ENCODE data around the gene PRR27. TPM values are rescaled to one million over a fixed set of nuclear protein-coding genes. Genes with fewer than 3 reads are reported as not detected.

PRR27 gene
- total RNA-seq, 2 donors from 2014 or later = not detected

DNA sequence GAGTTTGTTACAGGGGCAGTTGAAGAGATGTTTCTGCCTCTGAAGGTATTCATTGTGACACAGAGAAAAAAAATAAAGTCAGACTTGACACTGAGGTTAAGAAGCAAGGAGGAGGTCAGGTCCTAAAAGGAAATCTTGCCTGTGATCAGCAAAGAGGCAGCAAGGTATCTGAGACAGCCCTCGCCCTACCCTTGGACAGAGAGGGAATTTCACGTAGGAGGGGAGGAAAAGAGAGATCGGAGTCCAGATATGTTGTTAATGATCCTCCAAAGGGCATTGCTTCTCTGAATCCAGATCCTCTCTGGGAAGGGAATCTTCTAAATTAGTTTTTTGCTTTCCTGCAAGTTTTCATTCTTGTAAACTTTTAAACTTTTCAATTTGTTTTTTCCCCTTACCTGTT lies 15.3 kb upstream of the PRR27 start:
- no peaks in the 10 kb centered on the region for H3K4me1 ChIP-seq
- H3K27ac ChIP-seq = no peak overlapping the region
- TF ChIP-seq, protein P1, sequence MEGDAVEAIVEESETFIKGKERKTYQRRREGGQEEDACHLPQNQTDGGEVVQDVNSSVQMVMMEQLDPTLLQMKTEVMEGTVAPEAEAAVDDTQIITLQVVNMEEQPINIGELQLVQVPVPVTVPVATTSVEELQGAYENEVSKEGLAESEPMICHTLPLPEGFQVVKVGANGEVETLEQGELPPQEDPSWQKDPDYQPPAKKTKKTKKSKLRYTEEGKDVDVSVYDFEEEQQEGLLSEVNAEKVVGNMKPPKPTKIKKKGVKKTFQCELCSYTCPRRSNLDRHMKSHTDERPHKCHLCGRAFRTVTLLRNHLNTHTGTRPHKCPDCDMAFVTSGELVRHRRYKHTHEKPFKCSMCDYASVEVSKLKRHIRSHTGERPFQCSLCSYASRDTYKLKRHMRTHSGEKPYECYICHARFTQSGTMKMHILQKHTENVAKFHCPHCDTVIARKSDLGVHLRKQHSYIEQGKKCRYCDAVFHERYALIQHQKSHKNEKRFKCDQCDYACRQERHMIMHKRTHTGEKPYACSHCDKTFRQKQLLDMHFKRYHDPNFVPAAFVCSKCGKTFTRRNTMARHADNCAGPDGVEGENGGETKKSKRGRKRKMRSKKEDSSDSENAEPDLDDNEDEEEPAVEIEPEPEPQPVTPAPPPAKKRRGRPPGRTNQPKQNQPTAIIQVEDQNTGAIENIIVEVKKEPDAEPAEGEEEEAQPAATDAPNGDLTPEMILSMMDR (IDR thresholded peaks at IDR 0.05) = no peak
- H3K9ac ChIP-seq (ENCODE audit: low read depth in 2 of 2, low read length in 2 of 2) = no peak overlapping the region
- H3K36me3 ChIP-seq = no peaks in the 10 kb centered on the region
- no peak for DNase-seq
- no peaks in the 10 kb centered on the region for H3K9me3 ChIP-seq
- no peak overlapping the region for H3K4me3 ChIP-seq
- intact Hi-C loops (cut with DNase I) = no loop called here
- no peaks in the 10 kb centered on the region for H3K27me3 ChIP-seq

DNA sequence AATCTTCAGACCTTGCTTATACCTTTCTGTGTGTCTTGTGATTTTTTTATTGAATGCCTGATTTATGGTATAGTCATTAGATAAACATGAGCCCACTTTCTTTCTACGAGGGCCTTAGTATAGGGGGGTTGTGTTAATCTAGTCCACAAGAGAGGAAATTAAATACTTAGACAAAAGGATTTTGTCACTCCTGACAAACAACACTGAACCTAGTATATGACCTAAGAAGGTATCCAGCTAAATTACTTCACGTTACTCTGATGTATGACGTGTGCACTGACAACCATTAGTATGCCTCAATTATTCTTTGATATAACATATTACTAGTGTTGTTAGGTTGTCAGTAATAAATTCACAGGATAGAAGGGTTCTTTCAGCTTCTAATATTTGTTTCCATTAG lies 2.8 kb upstream of the PRR27 start:
- H3K4me3 ChIP-seq = no peak overlapping the region
- H3K9ac ChIP-seq (ENCODE audit: low read depth in 2 of 2, low read length in 2 of 2) = no peak overlapping the region
- intact Hi-C loops (cut with DNase I) = no loop called here
- no peak overlapping the region for H3K27ac ChIP-seq
- H3K27me3 ChIP-seq = no peaks in the 10 kb centered on the region
- no peaks in the 10 kb centered on the region for H3K36me3 ChIP-seq
- H3K9me3 ChIP-seq = no peaks in the 10 kb centered on the region
- DNase-seq = no peak
- TF ChIP-seq, protein P1 (IDR thresholded peaks at IDR 0.05) = no peak
- no peaks in the 10 kb centered on the region for H3K4me1 ChIP-seq

GRCh38 chr4:70152088-70152487 lies 1.9 kb upstream of the PRR27 start:
- no peaks in the 10 kb centered on the region for H3K36me3 ChIP-seq
- no peaks in the 10 kb centered on the region for H3K4me1 ChIP-seq
- H3K9me3 ChIP-seq = no peaks in the 10 kb centered on the region
- no peak overlapping the region for H3K9ac ChIP-seq (ENCODE audit: low read depth in 2 of 2, low read length in 2 of 2)
- TF ChIP-seq, protein P1 (IDR thresholded peaks at IDR 0.05) = no peak
- no peak for DNase-seq
- no peaks in the 10 kb centered on the region for H3K27me3 ChIP-seq
- intact Hi-C loops (cut with DNase I) = no loop called here
- H3K4me3 ChIP-seq = no peak overlapping the region
- H3K27ac ChIP-seq = no peak overlapping the region

DNA sequence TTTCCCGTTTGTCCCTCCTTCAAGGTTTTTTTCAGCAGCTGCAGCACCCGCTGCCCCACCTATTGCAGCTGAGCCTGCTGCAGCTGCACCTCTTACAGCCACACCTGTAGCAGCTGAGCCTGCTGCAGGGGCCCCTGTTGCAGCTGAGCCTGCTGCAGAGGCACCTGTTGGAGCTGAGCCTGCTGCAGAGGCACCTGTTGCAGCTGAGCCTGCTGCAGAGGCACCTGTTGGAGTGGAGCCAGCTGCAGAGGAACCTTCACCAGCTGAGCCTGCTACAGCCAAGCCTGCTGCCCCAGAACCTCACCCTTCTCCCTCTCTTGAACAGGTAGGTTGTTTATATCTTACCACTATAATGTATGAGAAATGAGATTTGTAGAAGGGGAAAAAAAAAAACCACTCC lies 4.5 kb downstream of the PRR27 start:
- Histone ChIP-seq H3K9me3 (no peaks in the 10 kb centered on the region), H3K9ac (ENCODE audit: low read depth in 2 of 2, low read length in 2 of 2) (no peak overlapping the region), H3K27ac (no peak overlapping the region), H3K4me1 (no peaks in the 10 kb centered on the region), H3K4me3 (no peak overlapping the region), H3K27me3 (no peaks in the 10 kb centered on the region), H3K36me3 (no peaks in the 10 kb centered on the region)
- intact Hi-C loops (cut with DNase I) = no loop called here
- DNase-seq = no peak
- TF ChIP-seq, protein P1 (IDR thresholded peaks at IDR 0.05) = no peak

GRCh38 chr4:70177090-70177489 lies 23.1 kb downstream of the PRR27 start:
- Histone ChIP-seq H3K27me3 (no peaks in the 10 kb centered on the region), H3K36me3 (no peaks in the 10 kb centered on the region), H3K9me3 (no peaks in the 10 kb centered on the region), H3K9ac (ENCODE audit: low read depth in 2 of 2, low read length in 2 of 2) (no peak overlapping the region), H3K4me3 (no peak overlapping the region), H3K4me1 (no peaks in the 10 kb centered on the region), H3K27ac (no peak overlapping the region)
- no peak for DNase-seq
- TF ChIP-seq, protein P1 (IDR thresholded peaks at IDR 0.05) = no peak
- intact Hi-C loops (cut with DNase I) = no loop called here

Measured in colonic mucosa (tissue), 4 donors.